HG03039 (cell line): ENCODE measurements around the gene MSX1.
A peak's percentile ranks its signal among the peaks of the same experiment; 100 is the strongest.

ENCODE experiments used
- ATAC-seq: cut with Tn5 transposase; IDR thresholded peaks from one replicate; pipeline ENCODE4 v1.9.1; 2021; ENCODE audit warnings: mild to moderate bottlenecking, moderate library complexity; ENCODE audit not compliant: unreplicated experiment

The MSX1 gene

GRCh38 chr4:4856071-4857000 is 3.1 kb upstream of the MSX1 start:
- no peak for ATAC-seq

GRCh38 chr4:4857001-4857808 is 2.3 kb upstream of the MSX1 start:
- no peak for ATAC-seq

DNA sequence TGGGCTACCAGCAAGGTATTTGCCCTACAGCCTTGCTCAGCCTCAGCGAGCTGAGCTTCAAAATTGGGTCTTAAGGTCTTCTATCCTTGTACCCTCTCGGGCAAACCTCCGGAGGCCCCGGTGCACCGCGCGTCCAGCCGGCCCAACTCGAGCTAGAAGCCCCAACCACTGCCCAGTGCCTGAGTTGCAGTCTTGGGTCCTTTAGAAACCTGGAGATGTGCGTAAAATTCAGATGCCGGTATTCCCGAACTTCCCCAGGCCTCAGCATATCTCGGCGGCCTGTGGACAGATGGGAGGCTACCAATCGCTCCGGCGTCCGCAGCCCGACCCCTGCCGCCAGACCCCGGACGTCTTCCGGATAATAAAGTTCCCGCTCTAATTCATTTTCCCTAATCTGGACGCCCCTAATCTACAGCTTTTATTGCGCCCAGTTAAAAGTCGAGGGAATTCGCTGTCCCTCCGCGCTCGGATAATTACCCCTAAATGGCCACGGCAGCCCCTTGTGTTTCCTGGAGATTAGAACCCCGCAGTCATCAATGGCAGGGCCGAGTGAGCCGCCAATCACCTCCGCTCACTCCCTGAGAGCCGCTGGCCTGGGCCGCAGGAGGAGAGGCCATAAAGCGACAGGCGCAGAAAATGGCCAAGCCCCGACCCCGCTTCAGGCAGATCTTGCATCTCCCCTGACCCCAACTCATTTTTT is 1.5 kb upstream of the MSX1 start:
- ATAC-seq: no peak

DNA sequence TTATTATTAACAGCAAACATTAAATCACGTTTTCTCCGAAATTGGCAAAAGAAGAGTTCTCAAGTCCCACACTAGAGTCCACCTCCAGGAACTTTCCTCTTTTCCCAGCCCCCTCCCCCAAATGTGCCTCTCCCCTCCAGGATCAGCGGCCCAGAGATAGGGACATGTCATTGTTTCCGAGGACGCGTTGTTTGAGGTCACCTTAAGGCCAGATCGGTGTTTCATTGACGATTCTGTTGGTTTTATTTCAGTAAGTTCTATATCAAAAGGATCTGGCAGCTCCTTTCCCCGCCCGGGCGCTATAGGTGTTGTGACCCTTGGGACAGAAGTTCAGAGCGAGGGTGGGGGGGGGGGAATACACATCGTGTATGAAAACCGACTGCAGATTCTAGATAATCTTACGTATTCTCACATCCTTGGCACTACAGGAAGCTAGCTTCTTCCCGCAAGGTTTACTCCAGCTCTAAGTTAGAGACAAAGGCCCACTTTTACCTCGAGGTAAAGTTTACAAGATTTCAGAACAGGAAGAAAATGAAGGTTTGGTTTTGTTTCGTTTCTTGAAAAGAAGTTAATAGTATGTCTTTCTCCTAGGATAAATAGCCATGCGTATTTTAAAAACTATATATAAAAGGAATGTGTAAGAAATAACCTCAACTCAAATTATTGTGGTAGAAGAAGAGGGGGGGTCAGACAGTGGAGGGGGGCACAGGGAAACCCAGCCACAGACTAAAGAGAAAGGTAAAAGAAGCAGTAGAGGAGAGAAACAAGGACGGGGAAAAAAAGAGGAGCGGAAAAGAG is 739 bp upstream of the MSX1 start:
- ATAC-seq: no peak

GRCh38 chr4:4859799-4860599 is 534 bp downstream of the MSX1 start:
- ATAC-seq: peak; percentile 24

GRCh38 chr4:4860600-4861389 is 1.3 kb downstream of the MSX1 start:
- no peak for ATAC-seq

DNA sequence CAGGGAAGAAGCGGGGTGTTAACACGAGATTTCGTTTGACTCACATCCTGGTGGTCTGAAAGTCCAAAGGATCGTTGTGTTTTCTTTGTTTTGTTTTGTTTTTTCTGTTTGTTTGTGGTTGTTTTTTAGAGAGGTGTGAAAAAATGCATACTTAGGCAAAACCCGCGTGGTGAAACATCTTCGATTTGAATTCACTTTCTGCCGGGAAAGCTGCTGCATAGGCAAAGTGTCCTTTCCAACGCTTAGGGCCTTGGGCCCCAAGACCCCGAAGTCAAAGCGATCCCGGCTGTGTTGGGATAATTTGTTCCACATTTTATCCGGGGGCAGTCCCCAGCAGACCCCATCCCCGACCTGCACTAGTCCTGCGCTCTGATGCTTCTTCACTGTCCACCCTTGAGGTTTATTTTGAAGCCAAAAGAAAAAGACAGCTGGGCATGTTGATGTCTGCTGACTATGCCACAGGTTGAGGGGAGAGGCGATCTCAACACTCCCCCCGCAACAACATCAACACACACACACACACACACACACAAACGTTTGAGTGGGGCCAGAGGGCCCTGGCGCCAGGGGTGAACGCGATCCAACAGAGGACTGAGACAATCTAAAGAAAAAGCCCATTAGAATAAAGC is 2.0 kb downstream of the MSX1 start:
- ATAC-seq: no peak

- no peak for ATAC-seq
Measured at GRCh38 chr4:4862071-4862551, 2.6 kb downstream of the MSX1 start.

GRCh38 chr4:4862665-4863482 is 3.4 kb downstream of the MSX1 start:
- ATAC-seq: no peak

DNA sequence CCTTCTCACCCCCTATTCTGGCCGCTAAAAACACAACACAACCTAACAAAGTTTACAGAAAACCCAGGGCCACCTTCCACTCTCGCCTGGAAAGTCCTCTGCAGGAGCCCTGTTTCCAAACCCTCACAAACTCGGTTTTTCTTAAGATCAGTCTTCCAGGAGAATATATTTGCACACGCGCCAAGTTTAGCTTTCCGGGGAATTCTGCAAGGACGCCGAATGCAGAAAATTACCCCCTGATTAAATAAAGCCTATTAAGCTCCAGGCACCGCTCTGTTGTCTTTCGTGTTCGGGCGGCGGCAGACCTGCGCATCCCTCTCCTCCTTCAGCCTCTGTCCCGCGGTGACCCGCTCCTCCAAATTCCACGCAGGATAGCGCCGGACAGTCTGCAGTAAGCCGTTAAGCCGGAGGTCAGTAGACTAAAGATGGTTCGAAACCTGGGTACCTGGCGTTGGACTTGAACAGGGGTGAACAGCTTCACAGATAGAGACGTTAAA is 5.0 kb downstream of the MSX1 start:
- no peak for ATAC-seq

DNA sequence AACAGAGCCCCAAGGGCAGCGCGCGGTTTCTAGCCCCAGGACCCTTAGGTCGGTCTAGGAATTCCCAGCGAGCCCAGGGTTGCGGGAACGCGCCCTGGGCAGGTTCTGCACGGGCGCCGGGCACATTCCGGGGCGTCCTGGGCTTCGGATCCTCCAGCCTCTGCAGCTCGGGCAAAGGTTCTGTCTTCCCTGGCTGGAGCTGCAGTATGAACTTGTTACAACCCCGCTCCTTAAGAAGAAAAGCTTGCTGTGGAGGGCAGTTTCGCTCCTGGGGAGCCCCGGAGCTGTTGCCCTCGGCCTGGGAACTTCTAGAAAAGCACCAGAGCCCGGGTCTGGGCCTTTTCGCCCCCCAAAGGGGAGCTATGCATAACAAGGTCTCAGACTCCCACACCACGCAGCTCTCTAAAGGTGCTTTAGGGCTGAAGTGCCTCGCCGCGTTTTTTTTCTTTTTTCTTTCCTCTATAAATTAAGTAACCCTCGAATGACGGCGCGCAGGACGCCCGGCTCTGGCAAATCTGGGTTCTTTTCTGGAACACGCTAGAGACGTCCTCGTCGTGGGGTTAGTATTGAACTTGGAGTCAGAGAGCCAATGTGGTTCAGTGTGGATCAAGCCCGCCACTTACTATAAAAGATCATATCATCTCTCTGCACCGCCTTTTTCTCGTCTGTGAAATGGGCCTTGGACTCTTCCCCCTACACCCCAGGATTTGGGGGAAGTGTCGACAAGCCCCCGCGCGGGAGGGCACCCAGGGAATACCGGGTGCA is 5.7 kb downstream of the MSX1 start:
- no peak for ATAC-seq

DNA sequence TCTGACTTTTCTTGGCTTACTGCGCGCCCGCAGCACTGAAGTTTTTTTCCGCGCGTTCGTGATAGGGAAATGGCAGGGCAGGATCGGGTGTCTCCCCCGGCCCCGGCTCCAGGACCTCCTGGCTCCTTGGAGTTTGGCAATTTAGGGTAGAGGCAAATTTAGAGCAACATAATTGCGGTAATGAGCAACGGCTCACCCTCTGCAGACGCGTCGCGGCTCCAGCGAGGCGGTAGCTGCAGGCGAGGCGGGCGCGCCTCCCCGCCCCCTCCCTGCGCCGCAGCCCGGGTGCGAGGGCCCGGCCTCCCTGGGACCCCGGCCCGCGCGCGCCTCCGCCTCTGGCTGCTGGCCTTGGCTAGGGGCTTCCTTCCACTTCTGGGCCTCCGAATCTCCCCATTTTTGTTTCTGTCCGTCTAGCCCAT is 6.2 kb downstream of the MSX1 start:
- no peak for ATAC-seq

DNA sequence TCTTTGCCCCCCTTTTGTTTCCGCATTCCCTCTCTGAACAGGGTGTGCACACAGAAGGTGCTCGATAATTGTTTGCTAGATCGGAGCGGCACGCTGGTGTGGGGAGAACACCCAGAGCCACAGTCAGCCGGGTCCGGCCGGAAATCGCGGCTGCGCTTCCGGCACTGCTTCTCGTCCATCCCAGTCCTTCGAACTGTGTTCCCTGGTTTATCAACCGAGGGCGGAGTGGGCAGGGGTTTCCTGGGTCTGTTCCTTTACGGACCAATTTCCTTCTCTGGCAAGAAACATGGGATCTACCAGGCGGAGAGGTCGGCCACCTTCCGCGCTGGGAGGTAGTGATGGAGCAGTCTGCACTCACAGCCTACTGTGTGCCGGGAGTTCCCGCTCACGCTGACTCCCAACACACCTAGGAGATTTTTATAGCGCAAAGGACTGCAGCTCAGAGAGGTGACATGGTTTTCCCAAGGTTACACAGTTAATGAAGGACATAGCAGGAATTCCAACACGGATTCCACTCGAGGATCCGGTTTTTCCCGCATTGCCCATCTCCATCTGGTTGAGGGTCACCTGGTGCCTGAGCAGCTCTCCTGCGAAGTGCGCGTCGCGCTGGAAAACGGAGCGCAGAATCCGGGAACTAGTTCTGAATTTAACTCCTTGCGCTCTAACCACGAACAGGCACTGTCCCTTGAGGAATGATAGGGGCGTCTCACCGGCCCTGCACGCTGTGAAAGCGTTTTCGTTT is 6.8 kb downstream of the MSX1 start:
- no peak for ATAC-seq

DNA sequence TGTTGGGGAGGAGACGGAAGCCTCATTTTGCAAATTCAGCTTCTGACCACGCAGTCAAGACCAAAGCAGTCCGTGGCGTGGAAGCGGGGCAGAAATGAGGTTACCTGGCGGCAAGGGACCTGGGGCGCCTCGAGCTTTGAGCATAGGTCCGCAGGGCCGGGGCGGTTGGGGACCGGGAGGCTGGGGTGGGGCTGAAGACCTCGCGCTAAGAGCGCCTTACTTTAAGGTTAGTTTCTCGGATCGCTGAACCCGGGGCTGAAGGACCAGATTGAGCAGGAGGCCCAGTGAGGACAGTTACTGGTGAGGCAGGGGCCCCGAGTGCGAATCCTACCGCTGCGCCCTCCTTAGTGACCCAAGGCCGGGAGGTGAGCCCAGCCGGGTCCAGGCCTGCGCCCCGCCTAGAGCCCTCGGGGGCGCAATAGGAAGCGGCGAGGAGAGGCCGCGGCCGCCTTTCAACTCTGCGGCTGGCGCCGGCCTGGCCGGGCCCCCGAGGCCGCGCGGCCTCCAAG is 7.5 kb downstream of the MSX1 start:
- no peak for ATAC-seq

DNA sequence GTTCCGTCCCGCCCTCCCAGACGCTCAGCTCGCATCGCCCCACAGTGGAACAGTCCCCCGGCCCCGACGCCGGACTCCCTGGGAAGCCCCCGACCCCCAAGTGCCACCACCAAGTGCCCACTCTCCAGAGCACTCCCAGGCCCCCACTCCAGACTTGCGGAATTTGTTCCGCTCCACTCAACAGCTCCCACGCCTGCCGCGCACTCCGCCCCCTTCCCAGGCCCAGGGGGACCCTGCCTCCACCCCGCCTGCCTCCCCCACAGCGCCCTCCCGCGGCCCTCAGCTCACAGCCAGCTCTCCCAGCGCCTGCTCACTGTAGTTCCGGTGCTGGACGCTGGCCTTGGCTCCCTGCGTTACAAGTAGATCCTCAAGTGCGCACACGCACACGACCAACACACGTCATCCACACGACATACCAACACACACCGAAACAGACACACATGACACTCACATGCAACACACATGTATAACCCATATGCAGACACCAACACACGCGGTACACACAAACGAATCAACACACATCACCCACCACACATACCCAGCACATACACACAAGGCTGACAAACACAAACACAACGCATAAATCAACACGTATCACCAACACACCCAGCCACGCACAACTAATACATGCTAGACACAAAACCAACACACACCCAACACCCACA is 8.0 kb downstream of the MSX1 start:
- ATAC-seq: no peak
